Thymus (tissue), 11 donors: ENCODE data around the gene FAM20C. TPM values are rescaled to one million over a fixed set of nuclear protein-coding genes. Genes with fewer than 3 reads are reported as not detected.

Experiments used
- DNase-seq, 9 donors: peaks; one replicate each; pipeline ENCODE4 v3.0.0-alpha.2; 2013; ENCODE audit warnings: low spot score in 9 of 9, low read depth in 6 of 9, missing footprints in 1 of 9
- H3K27ac ChIP-seq, 2 donors: one replicate each; pipeline ENCODE4 v1.5.1; 2013; ENCODE audit warnings: control low read depth in 1 of 2, low read depth in 1 of 2, low read length in 1 of 2, mild to moderate bottlenecking in 1 of 2, moderate library complexity in 1 of 2
- H3K27me3 ChIP-seq, 2 donors: one replicate each; pipeline ENCODE4 v1.5.1; 2013; ENCODE audit warnings: low read length in 1 of 2; ENCODE audit not compliant: control insufficient read depth in 2 of 2, insufficient read depth in 1 of 2
- H3K36me3 ChIP-seq, 2 donors: one replicate each; pipeline ENCODE4 v1.5.1; 2013; ENCODE audit warnings: low read length in 1 of 2, mild to moderate bottlenecking in 1 of 2, moderate library complexity in 1 of 2; ENCODE audit not compliant: control insufficient read depth in 2 of 2, insufficient read depth in 2 of 2
- H3K4me1 ChIP-seq, 2 donors: one replicate each; pipeline ENCODE4 v1.5.1; 2013; ENCODE audit warnings: low read length in 2 of 2; ENCODE audit not compliant: control insufficient read depth in 2 of 2, insufficient read depth in 2 of 2
- H3K4me3 ChIP-seq, 2 donors: one replicate each; pipeline ENCODE4 v1.5.1; 2013; ENCODE audit warnings: low read length in 2 of 2, control low read depth in 1 of 2, mild to moderate bottlenecking in 1 of 2
- H3K9me3 ChIP-seq, 2 donors: one replicate each; pipeline ENCODE4 v1.5.1; 2013; ENCODE audit warnings: low read length in 1 of 2, mild to moderate bottlenecking in 1 of 2; ENCODE audit not compliant: control insufficient read depth in 2 of 2, insufficient read depth in 1 of 2
- WGBS: extraction: QIAGEN DNeasy Blood & Tissue Kit; methylation state at CpG from one replicate; pipeline ENCODE4 v1.1.7; 2013; 5-methylcytosine and 5-hydroxymethylcytosine counted together
- polyA plus RNA-seq: library from polyadenylated mRNA; stranded (reverse); fragments of 200-250 nt; gene quantifications from one replicate; pipeline ENCODE4 v1.2.3, GENCODE V29; 2013
- total RNA-seq: library from RNA; stranded (reverse); fragments of 120-200 nt; gene quantifications from one replicate; pipeline ENCODE4 v1.2.4, GENCODE V29; 2013
- donor health status: healthy.

The FAM20C gene
- total and polyA plus RNA-seq, 2 donors = 2.4 to 16.5 TPM

DNA sequence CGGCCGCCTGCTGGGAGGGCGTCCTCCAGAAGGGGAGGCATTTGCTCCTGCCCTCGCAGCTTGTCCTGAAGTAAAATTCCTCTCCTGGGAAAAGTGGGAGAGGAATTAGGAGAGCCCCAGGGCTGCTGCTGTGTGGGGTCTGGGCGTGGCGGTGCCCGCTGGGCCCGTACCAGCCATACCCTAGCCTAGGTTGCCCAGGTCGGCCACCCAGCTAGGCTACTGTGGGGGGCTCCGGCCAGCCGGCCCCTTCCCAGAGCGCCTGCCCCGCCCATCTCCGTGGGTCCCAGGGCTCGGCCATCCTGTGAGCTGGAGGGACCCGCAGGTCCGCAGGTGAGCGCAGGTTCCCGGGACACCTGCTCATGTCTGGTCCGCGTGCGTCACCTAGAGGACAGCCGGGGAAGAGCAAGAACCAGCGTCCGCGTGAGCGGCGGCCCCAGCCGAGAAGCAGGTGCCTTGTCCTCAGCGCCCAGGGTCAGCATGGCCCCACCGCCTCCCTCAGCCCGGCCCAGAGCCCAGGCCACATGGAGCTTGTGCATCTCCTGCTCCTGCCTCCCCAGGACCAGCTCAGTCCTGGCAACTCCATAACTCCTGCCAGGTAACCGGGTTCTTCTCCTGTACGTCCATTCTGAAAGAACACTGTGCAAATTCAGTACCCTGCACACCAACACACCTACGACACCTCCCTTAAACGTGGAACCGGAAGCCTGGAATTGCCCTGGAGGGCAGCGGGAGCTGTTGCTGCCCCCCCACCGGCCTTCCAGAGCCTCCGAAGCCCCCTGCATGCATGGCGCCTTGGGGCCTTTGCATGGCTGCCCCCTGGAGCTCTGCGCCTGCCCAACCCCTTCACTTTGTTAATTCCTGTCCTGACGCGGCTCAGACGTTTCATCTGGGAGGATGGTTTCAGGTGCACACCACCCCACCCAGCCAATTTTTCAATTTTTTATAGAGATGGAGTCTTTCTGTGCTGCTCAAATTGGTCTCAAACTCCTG, 74.8 kb downstream of the FAM20C start:
- peaks cover 3 to 25% of the 10 kb centered on the region in 2 donors for H3K9me3 ChIP-seq
- no peaks in the 10 kb centered on the region for H3K4me1 ChIP-seq
- no peaks in the 10 kb centered on the region for H3K36me3 ChIP-seq
- no peak overlapping the region for H3K27ac ChIP-seq
- no peak overlapping the region for H3K4me3 ChIP-seq
- no peaks in the 10 kb centered on the region for H3K27me3 ChIP-seq
- no peak for DNase-seq
- 86% methylated on average over 45 of the region's 45 CpGs for WGBS

DNA sequence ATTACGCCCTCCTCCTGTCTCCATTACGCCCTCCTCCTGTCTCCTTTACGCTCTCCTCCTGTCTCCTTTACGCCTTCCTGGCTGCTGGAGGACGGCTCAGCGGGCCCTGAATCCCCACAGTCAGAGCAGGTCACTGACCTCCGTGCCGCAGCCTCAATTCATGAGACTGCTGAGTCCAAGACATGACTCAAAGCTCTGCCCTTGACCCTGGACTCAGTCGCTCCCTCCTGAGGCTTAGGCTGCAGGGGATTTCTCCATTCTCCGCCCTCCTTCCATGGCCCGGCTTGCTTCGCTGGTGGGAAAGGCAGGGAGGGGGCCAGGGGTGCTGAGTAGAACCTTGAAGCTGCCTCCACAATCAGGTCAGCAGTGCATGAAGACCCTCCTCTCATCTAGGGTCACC, 76.6 kb downstream of the FAM20C start:
- Histone ChIP-seq H3K4me1 (no peaks in the 10 kb centered on the region), H3K36me3 (no peaks in the 10 kb centered on the region), H3K27ac (no peak overlapping the region), H3K9me3 (peaks cover 1 to 25% of the 10 kb centered on the region in 2 donors), H3K4me3 (no peak overlapping the region), H3K27me3 (no peaks in the 10 kb centered on the region)
- WGBS = 94% methylated on average over 12 of the region's 12 CpGs
- no peak for DNase-seq

DNA sequence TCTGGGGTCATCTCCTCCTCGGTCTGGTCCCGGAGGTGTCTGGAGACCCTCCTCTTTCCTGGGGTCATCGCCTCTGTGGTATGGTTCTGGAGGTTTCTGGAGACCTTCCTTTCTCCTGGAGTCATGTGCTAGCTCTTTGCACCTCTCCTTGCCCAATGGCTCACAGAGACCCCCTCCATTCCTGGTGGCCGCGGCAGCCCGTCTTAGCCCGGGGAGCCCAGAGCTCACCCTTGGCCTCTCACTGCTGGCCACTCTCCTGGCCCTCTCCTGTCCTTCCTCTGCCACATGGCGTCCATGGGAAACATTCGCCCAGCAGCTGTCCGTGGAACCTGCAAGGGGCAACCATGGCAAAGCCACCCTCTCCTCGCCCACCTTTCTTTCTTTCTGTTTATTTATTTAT, 77.3 kb downstream of the FAM20C start:
- Histone ChIP-seq H3K4me3 (no peak overlapping the region), H3K36me3 (no peaks in the 10 kb centered on the region), H3K9me3 (peaks cover 1 to 18% of the 10 kb centered on the region in 2 donors), H3K27me3 (no peaks in the 10 kb centered on the region), H3K4me1 (no peaks in the 10 kb centered on the region), H3K27ac (no peak overlapping the region)
- no peak for DNase-seq
- 94% methylated on average over 11 of the region's 11 CpGs for WGBS

DNA sequence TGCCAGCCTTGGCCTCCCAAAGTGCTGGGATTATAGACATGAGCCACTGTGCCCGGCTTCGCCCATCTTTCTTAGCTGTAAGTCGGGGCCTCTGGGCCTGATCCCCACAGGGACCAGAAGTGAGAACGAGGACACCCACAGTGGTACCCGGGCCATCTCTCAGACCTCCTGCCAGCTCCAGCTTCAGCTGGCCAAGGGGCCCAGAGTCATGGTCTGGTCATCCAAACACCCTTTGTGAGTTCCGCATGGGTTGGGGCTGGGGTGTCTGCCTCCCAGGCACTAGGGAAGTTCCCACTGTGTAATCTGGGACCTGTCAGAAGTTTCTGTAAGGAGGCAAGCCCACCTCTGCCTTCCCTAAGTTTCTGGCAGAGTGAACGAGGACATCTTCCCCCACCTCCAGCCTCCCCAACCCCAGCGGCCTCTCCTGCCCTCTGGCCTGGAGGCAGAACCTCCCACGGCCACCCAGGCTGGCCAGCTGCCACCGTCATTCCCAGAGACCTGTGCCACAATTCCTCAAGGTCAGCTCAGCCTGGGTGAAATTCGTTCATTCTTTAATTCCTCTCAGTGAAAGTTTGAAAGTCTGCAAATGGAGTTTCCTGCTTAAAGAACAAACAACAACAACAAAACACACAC, 78.1 kb downstream of the FAM20C start:
- no peak for DNase-seq
- Histone ChIP-seq H3K4me1 (no peaks in the 10 kb centered on the region), H3K36me3 (no peaks in the 10 kb centered on the region), H3K27me3 (no peaks in the 10 kb centered on the region), H3K9me3 (peaks cover 1 to 18% of the 10 kb centered on the region in 2 donors), H3K27ac (no peak overlapping the region), H3K4me3 (no peak overlapping the region)
- WGBS = 89% methylated on average over 11 of the region's 11 CpGs

DNA sequence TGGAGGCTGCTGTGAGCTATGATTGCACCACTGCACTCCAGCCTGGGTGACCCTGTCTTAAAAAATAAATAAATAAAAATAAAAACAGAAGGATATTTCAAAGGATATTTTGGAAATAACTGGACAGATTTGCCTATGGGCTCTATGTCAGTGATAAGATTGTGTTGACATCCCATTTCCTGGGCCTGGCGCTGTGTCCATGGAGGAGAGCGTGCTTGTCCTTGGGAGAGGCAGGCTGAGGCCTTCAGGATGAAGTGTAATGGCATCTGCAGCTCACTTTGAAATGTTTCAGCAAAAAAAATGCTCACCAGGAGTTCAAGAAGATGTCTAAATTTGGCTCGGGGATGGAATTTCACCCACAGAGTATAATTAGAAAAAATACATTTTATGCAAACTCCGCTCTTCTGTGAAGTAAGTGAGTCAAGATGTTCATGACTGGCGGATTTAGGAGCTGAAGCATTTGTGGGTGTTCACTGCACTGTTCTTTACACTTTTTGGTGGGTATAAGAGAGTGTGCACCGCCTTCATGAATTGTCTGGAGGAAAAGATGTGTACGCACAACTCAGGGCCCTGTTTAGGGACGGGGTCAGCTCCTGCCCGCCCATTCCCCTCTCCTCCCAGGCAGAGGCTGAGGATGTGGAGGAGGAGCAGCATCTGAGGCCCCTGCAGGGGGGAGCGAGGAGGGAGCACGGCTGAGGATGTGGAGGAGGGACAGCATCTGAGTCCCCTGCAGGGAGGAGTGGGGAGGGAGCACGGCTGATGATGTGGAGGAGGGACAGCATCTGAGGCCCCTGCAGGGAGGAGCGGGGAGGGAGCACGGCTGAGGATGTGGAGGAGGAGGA, 79.1 kb downstream of the FAM20C start:
- DNase-seq = no peak
- peaks cover 1 to 28% of the 10 kb centered on the region in 2 donors for H3K9me3 ChIP-seq
- no peak overlapping the region for H3K27ac ChIP-seq

DNA sequence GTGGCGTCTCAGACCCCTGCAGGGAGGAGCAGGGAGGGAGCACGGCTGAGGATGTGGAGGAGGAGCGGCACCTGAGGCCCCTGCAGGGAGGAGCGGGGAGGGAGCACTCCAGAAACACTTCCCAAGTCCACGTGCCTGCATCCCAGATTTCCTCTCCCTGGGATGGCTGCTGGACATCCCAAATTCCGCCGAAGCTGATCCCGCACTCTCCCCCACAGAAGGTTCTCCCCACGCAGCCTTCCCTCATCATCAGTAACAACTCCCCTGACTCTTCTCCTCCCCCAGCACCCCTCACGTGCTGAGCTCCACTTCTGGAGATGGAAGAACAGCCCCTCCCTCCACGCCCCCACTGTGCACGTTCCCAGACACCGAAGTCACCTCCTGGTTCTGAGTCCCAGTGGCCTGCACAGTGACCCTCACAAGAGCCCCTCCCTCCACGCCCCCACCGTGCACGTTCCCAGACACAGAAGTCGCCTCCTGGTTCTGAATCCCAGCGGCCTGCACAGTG, 79.8 kb downstream of the FAM20C start:
- Histone ChIP-seq H3K36me3 (no peaks in the 10 kb centered on the region), H3K9me3 (peaks cover 1 to 34% of the 10 kb centered on the region in 2 donors), H3K4me1 (no peaks in the 10 kb centered on the region), H3K4me3 (no peak overlapping the region), H3K27me3 (no peaks in the 10 kb centered on the region), H3K27ac (no peak overlapping the region)
- no peak for DNase-seq
- 93% methylated on average over 18 of the region's 18 CpGs for WGBS

More for the DNA sequence above, 79.1 kb downstream of the FAM20C start:
- WGBS = 92% methylated on average over 14 of the region's 14 CpGs
- Histone ChIP-seq H3K36me3 (no peaks in the 10 kb centered on the region), H3K27me3 (no peaks in the 10 kb centered on the region), H3K4me1 (no peaks in the 10 kb centered on the region), H3K4me3 (no peak overlapping the region)

DNA sequence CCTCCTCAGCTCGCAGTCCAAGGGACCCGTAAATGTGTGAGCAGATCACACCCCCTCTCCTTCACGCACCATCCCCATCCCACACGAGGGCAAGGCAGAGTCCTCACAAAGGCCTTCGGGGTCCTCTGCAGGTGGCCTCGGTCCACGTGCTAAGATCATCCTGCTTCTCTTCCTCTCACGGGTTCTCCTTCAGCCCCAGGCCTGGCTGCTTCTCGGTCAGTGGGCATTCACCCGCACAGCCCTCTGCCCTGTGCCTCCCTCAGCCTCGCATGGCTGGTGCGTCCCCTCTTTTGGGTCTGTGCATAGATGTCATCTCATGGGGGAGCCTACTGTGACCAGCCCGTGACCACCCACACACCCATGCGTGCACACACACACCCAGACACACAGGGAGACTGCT, 80.3 kb downstream of the FAM20C start:
- no peak for DNase-seq
- 88% methylated on average over 14 of the region's 14 CpGs for WGBS
- H3K36me3 ChIP-seq = no peaks in the 10 kb centered on the region
- no peak overlapping the region for H3K27ac ChIP-seq
- no peaks in the 10 kb centered on the region for H3K4me1 ChIP-seq
- no peaks in the 10 kb centered on the region for H3K27me3 ChIP-seq
- H3K4me3 ChIP-seq = no peak overlapping the region
- H3K9me3 ChIP-seq = peaks cover 1 to 34% of the 10 kb centered on the region in 2 donors

DNA sequence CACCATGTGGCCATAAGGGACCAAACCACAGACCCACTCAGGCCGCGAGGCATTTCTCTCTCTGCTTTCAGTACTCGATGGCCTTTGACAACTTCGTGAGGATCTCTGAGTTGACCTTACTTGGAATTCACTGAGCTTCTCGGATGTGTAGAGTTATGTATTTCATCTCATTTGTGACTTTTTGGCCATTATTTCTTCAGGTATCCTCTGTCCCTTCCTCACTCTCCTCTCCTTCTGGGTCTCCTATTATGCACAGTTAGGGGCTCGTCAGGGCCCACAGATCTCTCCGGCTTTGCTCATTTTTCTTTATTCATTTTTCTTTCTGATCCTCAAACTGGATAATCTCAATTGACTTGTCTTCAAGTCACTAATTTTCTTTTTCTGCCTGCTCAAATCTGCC, 81.0 kb downstream of the FAM20C start:
- Histone ChIP-seq H3K27ac (no peak overlapping the region), H3K9me3 (peaks cover 1 to 34% of the 10 kb centered on the region in 2 donors), H3K4me3 (no peak overlapping the region), H3K4me1 (no peaks in the 10 kb centered on the region), H3K27me3 (no peaks in the 10 kb centered on the region), H3K36me3 (no peaks in the 10 kb centered on the region)
- DNase-seq = no peak
- 94% methylated on average over 7 of the region's 7 CpGs for WGBS
